B cell (primary cell): ENCODE measurements around the gene ARHGAP6. TPM values are rescaled to one million over a fixed set of nuclear protein-coding genes. Genes with fewer than 3 reads are reported as not detected.

Experiments used
- ATAC-seq: fragments of 200-7000 bp; cut with Tn5 transposase; one replicate; pipeline ENCODE4 v1.10.0; 2021; ENCODE audit warnings: low read depth, mild to moderate bottlenecking, moderate number of reproducible peaks, moderate library complexity
- CTCF ChIA-PET: fragments of 350-600 bp; sonication (Branson Sonifier 250); formaldehyde crosslinking; loops from one replicate; lab custom pipeline; 2021; ENCODE audit warnings: antibody characterized with exemption, inconsistent platforms; lab: Charles Lee
- POLR2A ChIA-PET: fragments of 350-600 bp; sonication (Branson Sonifier 250); formaldehyde crosslinking; loops from one replicate; lab custom pipeline; 2021; ENCODE audit warnings: antibody characterized with exemption; lab: Charles Lee
- DNase-seq: peaks from one replicate; pipeline ENCODE4 v3.0.0; 2013
- H2AFZ ChIP-seq: 2 replicates; pipeline ENCODE4 v1.6.1; 2012; ENCODE audit warnings: mild to moderate bottlenecking, low read depth, low read length; ENCODE audit not compliant: insufficient read depth, poor library complexity, severe bottlenecking
- H3K27ac ChIP-seq, 2 donors: 1 replicate in 1 of 2; 2 replicates in 1 of 2; pipeline ENCODE4 v1.5.1; 2012 to 2013; ENCODE audit warnings: low read length in 2 of 2, mild to moderate bottlenecking in 2 of 2, moderate library complexity in 1 of 2
- H3K27me3 ChIP-seq, 4 experiments: fragments of 200-600 bp in 1 of 4; sonication (generic) in 1 of 4; replicated peaks in 1 of 4; 1 replicate in 2 of 4; 2 replicates in 2 of 4; pipeline versions ENCODE4 v1.6.1 to v1.7.0; 2013 to 2016; ENCODE audit warnings: low read length in 3 of 4, mild to moderate bottlenecking in 2 of 4, mixed read lengths in 1 of 4, moderate library complexity in 1 of 4; ENCODE audit not compliant: insufficient read depth in 4 of 4, control insufficient read depth in 3 of 4; ENCODE audit errors: control extremely low read depth in 1 of 4
- H3K36me3 ChIP-seq, 2 experiments: replicated peaks in 1 of 2; 1 replicate in 1 of 2; 2 replicates in 1 of 2; pipeline versions ENCODE4 v1.6.1 to v1.7.1; 2013; ENCODE audit warnings: low read length in 1 of 2; ENCODE audit not compliant: insufficient read depth in 2 of 2, control insufficient read depth in 1 of 2; ENCODE audit errors: control extremely low read depth in 1 of 2, extremely low read depth in 1 of 2
- H3K4me1 ChIP-seq, 2 donors: fragments of 200-600 bp in 1 of 2; sonication (generic) in 1 of 2; 1 replicate in 1 of 2; 2 replicates in 1 of 2; pipeline versions ENCODE4 v1.5.1 to v1.6.1; 2013 to 2017; ENCODE audit warnings: low read length in 2 of 2; ENCODE audit not compliant: control insufficient read depth in 2 of 2, insufficient read depth in 2 of 2
- H3K4me2 ChIP-seq: replicated peaks from 2 replicates; pipeline ENCODE3; 2012; ENCODE audit warnings: mild to moderate bottlenecking, low read depth, low read length; ENCODE audit not compliant: poor library complexity, severe bottlenecking
- H3K4me3 ChIP-seq, 5 experiments: fragments of 200-600 bp in 1 of 5; sonication (generic) in 1 of 5; 1 replicate in 3 of 5; 2 replicates in 2 of 5; pipeline versions ENCODE4 v1.5.1 to v1.7.0; 2011 to 2016; ENCODE audit warnings: low read length in 4 of 5, mild to moderate bottlenecking in 4 of 5, low read depth in 2 of 5, control low read depth in 1 of 5, moderate library complexity in 1 of 5; ENCODE audit not compliant: insufficient read depth in 1 of 5; ENCODE audit errors: control extremely low read depth in 1 of 5, extremely low read depth in 1 of 5
- H3K79me2 ChIP-seq: fragments of 200-600 bp; sonication (generic); one replicate; pipeline ENCODE4 v1.6.0; 2016; ENCODE audit warnings: low read length; ENCODE audit not compliant: control insufficient read depth, insufficient read depth
- H3K9ac ChIP-seq: fragments of 200-600 bp; sonication (generic); 2 replicates; pipeline ENCODE4 v1.6.1; 2017; ENCODE audit warnings: mild to moderate bottlenecking, low read length, moderate library complexity
- H3K9me3 ChIP-seq, 3 donors: one replicate each; pipeline versions ENCODE4 v1.6.1 to v1.7.1; 2013; ENCODE audit warnings: low read length in 2 of 3; ENCODE audit not compliant: control insufficient read depth in 2 of 3, insufficient read depth in 1 of 3; ENCODE audit errors: control extremely low read depth in 1 of 3
- H4K20me1 ChIP-seq: 2 replicates; pipeline ENCODE4 v1.6.0; 2012; ENCODE audit warnings: mild to moderate bottlenecking, low read length; ENCODE audit not compliant: insufficient read depth, control insufficient read depth, poor library complexity, severe bottlenecking
- H3K27ac Mint-ChIP-seq: one replicate; pipeline ENCODE4 v1.8.0; 2021; ENCODE audit warnings: mixed read lengths
- H3K27me3 Mint-ChIP-seq: one replicate; pipeline ENCODE4 v1.8.0; 2021; ENCODE audit warnings: mixed read lengths
- H3K4me1 Mint-ChIP-seq: one replicate; pipeline ENCODE4 v1.8.0; 2021; ENCODE audit warnings: mixed read lengths
- H3K4me3 Mint-ChIP-seq: one replicate; pipeline ENCODE4 v1.8.0; 2021; ENCODE audit warnings: mixed read lengths
- H3K9me3 Mint-ChIP-seq: one replicate; pipeline ENCODE4 v1.8.0; 2022; ENCODE audit warnings: mixed read lengths; ENCODE audit not compliant: insufficient read depth
- EZH2 ChIP-seq: IDR thresholded peaks from 2 replicates; pipeline ENCODE4 v1.6.1; 2012; ENCODE audit warnings: borderline replicate concordance, low read depth, mild to moderate bottlenecking, moderate library complexity, low read length; ENCODE audit not compliant: insufficient read depth, poor library complexity, severe bottlenecking
- WGBS: methylation state at CpG from one replicate; pipeline ENCODE4 v1.1.5; 2013; ENCODE audit warnings: missing lambda C conversion rate; ENCODE audit not compliant: insufficient coverage; 5-methylcytosine and 5-hydroxymethylcytosine counted together
- intact Hi-C: fragments of 100-400 bp; cut with micrococcal nuclease; formaldehyde crosslinking; loops from one replicate; pipeline ENCODE4 v1.10.0; 2022
- polyA plus RNA-seq: library from polyadenylated mRNA; depleted of rRNA; stranded (reverse); fragments of >200 nt; gene quantifications from 2 replicates; pipeline ENCODE4 v1.2.3, GENCODE V29; 2012
- total RNA-seq, 2 donors: library from RNA; stranded (reverse); fragments of 120-200 nt in 1 of 2; gene quantifications; 1 replicate in 1 of 2; 2 replicates in 1 of 2; pipeline versions ENCODE4 v1.2.3 to v1.2.4, GENCODE V29; 2013 to 2022
- TF ChIP-seq, protein P1 (sequence below): fragments of 200-600 bp; IDR thresholded peaks from one replicate; pipeline ENCODE4 v1.8.0; 2022; ENCODE audit warnings: antibody characterized with exemption, mild to moderate bottlenecking

Gene ARHGAP6
- total and polyA plus RNA-seq, 2 donors (not counting 1 experiment from before 2014, with no cell fraction given), result 1.6 to 2.6 TPM

DNA sequence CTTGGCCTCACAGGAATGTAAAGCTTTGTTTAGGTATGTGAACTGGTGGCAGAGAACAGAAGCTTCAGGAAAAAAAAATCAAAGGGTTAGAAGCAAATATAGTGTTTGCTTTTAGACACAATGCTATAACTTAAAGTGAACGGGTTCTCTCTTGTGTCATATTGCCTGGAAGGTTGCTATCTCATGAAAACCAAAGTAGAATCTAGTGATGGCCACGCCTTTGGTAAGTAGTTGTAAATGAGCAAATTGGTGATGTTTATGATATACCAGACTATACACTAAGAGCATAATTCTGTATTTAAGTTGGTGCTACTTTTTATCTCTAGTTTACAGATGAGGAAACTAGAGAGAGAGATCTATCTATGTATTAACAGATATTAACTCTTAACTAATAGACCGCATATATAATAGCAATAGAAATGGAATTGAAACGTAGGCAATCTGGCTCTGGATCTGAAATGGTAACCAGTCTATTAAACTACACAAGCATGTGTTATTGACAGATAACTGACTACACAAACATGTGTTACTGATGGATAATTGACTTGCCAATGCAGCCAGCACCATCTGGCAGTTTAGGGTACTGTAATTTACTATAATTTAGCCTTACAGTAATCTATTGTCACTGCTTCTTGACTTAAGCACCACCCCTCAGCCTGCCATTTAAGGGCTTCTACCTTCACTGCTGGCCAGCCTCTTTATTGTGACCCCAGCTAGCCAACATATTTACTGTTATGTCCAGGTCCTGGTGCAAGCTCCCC lies 513.7 kb downstream of the ARHGAP6 start:
- no peaks in the 10 kb centered on the region for H3K9me3 ChIP-seq
- no peaks in the 10 kb centered on the region for H3K4me1 Mint-ChIP-seq
- H3K4me1 ChIP-seq, result no peaks in the 10 kb centered on the region
- no peak overlapping the region for H3K27ac ChIP-seq
- ATAC-seq (no peak), DNase-seq (no peak)
- no peak overlapping the region for H3K9ac ChIP-seq
- CTCF ChIA-PET, result interaction anchor here (1.1 kb wide), 1 partner anchor 383 kb away, joined by 3 read pairs; no protein-coding TSS in a partner anchor
- no peaks in the 10 kb centered on the region for H4K20me1 ChIP-seq
- no peak for TF ChIP-seq EZH2
- TF ChIP-seq, protein P1, sequence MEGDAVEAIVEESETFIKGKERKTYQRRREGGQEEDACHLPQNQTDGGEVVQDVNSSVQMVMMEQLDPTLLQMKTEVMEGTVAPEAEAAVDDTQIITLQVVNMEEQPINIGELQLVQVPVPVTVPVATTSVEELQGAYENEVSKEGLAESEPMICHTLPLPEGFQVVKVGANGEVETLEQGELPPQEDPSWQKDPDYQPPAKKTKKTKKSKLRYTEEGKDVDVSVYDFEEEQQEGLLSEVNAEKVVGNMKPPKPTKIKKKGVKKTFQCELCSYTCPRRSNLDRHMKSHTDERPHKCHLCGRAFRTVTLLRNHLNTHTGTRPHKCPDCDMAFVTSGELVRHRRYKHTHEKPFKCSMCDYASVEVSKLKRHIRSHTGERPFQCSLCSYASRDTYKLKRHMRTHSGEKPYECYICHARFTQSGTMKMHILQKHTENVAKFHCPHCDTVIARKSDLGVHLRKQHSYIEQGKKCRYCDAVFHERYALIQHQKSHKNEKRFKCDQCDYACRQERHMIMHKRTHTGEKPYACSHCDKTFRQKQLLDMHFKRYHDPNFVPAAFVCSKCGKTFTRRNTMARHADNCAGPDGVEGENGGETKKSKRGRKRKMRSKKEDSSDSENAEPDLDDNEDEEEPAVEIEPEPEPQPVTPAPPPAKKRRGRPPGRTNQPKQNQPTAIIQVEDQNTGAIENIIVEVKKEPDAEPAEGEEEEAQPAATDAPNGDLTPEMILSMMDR, result no peak
- H3K4me2 ChIP-seq, result no peak overlapping the region
- intact Hi-C loops, result no loop called here
- no peak overlapping the region for H2AFZ ChIP-seq
- POLR2A ChIA-PET, result no interaction called here
- no peaks in the 10 kb centered on the region for H3K9me3 Mint-ChIP-seq
- no CpG with 5 or more reads among the region's 4 CpGs for WGBS
- no peak overlapping the region for H3K4me3 Mint-ChIP-seq
- no peaks in the 10 kb centered on the region for H3K27me3 Mint-ChIP-seq
- H3K36me3 ChIP-seq, result no peaks in the 10 kb centered on the region
- no peaks in the 10 kb centered on the region for H3K27me3 ChIP-seq
- no peak overlapping the region for H3K4me3 ChIP-seq
- H3K79me2 ChIP-seq, result no peaks in the 10 kb centered on the region
- no peak overlapping the region for H3K27ac Mint-ChIP-seq

- Histone ChIP-seq H3K9ac (no peak overlapping the region), H4K20me1 (no peaks in the 10 kb centered on the region), H3K27ac (no peak overlapping the region), H3K27me3 (no peaks in the 10 kb centered on the region), H3K4me3 (no peak overlapping the region), H3K9me3 (no peaks in the 10 kb centered on the region), H3K36me3 (no peaks in the 10 kb centered on the region), H3K4me2 (no peak overlapping the region), H2AFZ (no peak overlapping the region), H3K79me2 (no peaks in the 10 kb centered on the region), H3K4me1 (no peaks in the 10 kb centered on the region)
- Mint-ChIP-seq H3K4me1 (peaks cover 3% of the 10 kb centered on the region), H3K27me3 (peaks cover 2% of the 10 kb centered on the region), H3K4me3 (no peak overlapping the region), H3K27ac (no peak overlapping the region), H3K9me3 (no peaks in the 10 kb centered on the region)
- no peak for DNase-seq
- WGBS, result 88% methylated on average over 3 of the region's 7 CpGs
- TF ChIP-seq, protein P1, result no peak
- TF ChIP-seq EZH2, result no peak
- intact Hi-C loops, result no loop called here
- POLR2A ChIA-PET, result no interaction called here
- no peak for ATAC-seq
- CTCF ChIA-PET, result interaction anchor here (1.4 kb wide), 1 partner anchor 9 kb away, joined by 6 read pairs; no protein-coding TSS in a partner anchor
Measured at GRCh38 chrX:11148401-11148800, 517.3 kb downstream of the ARHGAP6 start.
